ENCODE data around the gene ARX. TPM values are rescaled to one million over a fixed set of nuclear protein-coding genes. Genes with fewer than 3 reads are reported as not detected.

ARX gene
- polyA plus RNA-seq, 1 donor = 6.9 TPM

DNA sequence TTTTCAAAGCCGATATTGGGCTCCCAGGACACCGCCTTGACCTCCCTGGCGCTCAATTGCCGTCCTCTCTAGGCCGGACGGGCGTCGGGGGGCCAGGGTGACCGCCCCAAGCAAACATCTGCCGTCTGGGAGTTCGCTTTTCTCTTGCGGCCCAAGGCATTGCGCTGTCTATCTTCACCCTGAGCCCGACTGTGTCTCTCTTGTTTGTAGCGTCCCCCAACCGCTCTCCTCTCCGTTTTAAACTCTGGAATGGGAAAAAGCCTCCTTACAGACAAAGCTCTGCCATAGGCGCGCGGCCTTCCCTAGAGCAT lies 551 bp upstream of the ARX start:
- DNase-seq = no peak

DNA sequence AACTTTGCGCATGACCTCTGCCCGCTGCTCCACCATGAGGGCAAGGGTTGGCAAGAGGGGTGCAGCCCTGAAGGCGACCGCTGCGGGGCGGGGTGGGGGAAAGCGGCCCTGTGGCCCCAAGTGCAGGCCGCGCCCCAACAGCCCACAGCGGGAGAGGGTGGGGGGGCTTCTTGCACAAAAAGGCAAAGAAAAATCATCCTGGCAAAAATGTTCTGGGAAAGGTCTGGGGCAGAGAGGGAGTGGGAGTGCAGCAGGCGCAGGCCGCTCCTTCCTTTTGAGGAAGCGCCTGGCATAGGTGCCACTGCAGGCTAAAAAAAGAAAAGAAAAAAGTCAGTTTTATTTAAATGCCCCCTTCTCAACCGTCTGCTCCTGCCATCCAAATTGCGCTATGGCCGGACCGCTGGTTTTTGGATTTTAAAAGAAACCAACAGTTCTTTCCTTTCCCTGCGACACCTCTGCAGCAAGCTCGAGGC lies 1.4 kb downstream of the ARX start:
- DNase-seq = no peak

DNA sequence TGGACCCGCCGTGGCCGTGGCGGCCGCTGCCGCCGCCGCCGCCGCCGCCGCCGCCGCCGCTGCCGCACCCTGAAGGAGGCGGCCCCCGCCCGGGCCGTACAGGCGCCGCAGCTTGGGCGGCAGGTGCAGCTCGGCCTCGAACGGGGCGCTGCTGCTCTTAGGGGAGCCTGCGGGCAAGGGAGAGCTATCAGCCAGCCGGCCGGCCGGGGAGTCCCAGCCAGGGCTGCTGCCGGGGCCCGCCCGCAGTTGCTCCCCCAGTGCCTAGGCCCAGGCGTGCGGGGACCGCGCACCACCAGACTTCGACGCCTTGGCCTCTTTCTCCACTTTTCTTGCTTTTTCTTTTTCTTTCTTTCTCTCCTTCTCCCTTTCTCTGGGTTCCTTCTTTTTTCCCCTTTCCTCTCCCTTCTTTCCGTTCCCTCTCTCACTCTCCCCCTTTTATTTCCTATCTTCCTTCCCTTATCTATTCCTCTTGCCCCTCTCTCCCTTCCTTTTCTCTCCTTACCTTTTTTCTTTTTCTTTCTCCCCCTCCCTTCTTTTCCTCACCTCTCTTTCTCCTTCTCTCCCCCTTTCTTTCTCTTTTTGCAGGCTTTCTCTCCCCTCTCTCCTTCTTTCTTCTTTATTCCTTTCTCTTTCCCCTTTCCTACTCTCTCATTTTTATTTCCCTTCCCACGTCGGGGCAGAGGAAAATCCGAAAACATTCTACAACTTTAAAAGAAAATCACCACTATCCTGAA lies 2.0 kb downstream of the ARX start:
- no peak for DNase-seq

DNA sequence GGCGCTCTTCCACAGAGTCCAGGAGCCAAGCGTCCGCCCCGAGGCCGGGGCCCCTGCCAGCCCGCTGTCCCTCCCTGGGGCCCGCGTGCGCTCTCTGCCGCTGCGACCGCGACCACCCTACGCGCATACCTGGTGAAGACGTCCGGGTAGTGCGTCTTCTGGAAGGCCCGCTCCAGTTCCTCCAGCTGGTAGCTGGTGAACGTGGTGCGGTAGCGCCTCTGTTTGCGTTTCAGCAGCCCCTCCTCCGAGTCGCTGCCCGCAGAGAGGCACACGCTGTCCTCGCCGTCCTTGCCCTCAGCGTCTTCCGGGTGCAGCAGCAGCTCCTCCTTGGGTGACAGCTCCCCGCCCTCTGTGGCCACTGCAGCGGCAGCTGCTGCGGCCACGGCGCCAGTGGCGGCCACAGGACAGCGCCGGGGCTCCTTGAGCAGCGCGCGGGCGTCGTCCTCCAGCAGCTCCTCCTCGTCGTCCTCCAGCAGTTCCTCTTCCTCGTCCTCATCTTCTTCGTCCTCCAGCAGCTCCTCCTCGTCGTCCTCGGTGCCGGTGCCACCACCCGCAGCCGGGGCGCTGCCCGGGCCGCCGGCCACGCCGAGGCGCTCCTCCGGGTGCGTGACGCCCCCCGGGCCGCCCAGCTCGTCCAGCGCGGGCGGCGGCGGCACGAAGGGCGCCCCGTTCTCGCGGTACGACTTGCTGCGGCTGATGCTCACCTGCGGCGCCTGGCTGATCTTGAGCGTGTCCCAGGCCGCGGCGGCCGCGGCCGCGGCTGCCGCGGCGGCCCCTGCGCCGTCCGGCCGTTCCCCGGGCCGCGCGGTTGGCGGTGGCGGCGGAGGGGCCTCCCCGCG lies 2.8 kb downstream of the ARX start:
- no peak for DNase-seq

DNA sequence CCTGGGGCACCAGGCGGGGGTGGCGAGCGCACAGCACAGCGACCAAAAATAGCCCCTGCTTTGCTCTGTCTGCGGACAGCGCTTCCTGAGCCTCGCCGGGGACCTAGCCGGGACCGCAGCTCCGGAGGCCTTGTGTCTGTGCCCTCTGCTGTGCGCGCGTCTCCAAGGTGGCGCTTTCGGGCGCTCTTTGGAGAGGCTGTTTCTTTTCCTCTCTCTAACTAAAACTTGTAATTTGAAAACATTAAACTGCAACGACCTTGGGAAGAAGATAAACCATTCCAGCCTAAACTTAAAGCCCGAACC lies 3.4 kb downstream of the ARX start:
- no peak for DNase-seq

DNA sequence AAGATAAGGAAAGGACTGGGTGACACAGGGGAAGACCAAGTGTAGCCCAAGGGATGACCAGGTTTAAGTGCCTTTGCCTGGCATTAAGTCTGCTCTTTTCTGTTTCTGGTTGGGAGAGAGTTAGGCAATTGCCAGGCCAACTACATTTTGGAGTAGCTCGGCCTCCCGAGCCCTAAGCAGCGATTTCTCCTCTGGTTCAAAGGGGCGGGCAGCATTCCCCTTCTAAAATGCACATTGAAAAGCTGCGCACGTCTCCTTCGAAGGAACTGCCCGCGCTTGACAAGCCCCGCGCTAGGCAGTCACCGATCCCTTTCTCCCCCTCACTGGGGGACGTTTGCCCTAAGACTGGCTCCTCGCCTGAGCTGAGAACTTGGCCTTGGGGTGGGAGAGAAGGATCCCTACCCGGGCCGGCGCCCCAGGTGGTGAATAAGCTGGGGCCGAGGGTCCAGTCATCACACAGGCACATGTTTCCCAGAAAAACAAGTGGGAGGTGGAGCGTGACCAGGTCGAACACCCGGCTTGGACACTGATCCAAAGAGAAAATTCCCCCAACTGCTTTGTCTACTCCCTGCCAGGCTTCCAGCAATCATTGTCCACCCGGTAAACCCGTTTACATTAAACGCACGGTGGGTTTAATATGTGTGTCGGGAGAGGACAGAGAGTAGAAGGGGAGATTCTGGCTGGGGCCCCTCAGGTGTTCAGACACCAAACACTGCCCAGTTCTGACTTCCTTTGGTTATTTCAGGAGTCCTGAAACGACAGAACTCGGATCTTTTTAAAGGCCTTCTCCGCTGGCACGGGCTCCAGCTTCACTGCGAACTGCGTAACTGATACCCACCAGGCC lies 4.0 kb downstream of the ARX start:
- DNase-seq = no peak

DNA sequence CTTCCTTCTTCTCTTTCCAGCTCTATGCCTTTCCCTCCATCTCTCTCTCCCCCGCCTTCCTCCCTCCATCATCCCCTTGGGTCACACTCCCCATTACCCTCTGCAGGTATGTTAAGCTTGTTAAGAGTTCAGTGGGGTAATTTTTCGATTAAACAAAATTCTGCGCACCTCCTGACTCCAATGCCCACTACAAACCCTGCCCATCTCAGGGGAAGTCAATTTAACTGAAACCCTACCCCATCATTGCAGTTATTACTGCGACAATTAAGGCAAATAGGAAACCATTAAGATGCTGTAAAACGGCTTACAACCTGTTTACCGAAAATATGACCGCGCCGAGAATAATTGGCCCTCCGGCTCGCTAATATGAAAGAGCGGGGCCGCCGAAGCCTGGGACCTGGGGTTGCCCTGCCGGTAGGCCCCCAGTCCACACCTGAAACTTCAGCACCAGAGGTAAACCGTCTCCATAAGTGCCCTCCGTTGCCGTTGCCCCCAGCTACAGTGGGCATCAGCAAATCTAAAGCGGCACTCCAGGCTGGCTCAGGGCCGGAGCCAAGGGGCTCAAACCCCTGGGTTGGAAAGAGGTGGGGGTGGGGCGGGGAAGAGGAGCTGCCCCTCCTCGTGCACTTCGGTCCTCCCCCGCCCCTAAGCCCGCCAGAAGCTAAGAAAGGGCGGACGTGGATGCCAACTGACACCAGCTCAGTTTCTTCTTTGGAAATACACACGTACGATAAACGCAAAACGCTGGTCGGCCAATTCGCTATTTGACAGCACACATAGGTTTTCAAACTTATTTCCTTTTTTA lies 4.8 kb downstream of the ARX start:
- DNase-seq = no peak

DNA sequence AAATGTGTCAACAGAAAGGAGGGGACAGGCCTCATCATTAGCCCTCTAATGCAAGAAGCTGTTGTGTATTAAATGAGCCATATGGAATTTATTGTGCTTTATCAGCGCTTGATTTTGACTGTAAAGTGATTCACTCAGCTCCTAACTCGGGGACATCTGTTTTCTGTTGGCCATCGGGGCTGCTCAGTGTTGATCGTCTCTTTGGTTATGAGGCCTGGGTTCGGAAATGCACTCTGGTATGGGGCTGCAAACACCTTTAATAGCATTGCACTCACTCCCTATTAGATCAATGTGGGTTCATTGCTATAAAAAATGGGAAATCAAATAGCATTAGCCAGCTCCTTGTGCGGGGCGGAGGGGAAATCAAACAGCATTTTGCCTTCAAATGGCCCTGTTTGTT lies 6.4 kb downstream of the ARX start:
- no peak for DNase-seq

DNA sequence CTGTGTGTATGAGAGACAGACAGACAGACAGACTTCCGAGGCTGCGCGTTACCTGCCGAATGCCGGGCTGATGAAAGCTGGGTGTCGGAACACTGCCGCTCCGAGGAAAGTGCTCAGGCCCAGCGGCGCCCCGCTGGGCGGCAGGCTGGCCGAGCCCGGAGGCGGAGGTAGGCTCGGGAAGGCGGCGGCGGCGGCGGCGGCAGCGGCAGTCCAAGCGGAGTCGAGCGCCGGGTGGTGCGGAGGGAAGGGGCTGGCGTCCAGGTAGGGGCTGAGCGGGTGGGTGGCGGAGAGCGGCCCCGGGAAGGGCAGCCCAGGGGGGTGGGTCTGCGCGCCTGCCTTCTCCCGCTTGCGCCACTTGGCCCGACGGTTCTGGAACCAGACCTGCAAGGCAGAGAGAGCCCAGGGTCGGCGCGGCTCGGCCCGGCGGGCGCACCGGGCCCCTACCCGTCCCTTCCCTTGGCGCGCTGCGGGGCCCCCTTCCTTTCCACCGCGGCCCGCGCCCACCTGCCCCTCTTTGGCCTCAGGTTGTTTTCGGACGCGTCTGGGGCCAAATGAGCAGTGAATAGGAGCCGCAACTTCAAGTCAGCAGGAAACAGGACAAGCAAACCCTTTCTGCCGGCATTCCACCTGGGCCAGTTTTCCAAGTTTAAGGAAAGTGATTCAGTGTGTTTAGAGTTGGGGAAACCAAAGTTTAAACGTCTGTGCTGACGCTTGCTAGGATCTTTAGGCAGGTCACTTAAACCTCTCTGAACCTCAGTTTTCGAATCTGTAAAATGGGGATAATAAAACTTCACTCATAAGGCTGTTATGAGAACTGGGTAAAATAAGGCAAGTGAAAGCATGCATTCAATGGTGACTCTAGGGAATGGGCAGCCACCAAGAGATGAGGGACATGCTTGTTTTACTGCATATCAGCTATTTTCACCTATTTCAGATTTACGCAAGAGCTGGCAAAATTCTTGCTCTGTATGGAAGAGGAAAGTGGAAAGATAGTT lies 8.4 kb downstream of the ARX start:
- no peak for DNase-seq

DNA sequence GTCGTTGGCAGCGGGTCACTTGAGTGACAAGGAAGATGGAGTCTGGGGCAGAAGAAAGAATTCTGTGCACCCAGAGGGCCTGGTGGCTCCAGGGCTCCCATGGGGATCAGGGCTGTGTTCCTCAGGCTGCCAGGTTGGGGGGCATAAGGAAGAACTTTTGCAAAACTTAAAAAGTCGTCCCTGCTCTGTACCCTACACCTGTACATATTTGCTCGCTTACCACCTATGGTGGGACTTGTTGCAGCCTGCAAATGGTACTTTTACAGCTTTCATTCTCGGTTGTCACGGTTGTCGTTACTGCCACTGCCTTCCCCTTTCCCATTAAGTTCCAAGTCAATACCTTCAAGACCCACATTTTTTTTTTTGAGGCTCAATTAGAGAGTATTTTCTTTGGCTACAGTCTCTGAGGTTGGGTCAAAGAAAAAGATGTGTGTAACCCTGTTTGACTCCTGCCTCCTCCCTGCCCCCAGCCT lies 9.1 kb downstream of the ARX start:
- DNase-seq = no peak

DNA sequence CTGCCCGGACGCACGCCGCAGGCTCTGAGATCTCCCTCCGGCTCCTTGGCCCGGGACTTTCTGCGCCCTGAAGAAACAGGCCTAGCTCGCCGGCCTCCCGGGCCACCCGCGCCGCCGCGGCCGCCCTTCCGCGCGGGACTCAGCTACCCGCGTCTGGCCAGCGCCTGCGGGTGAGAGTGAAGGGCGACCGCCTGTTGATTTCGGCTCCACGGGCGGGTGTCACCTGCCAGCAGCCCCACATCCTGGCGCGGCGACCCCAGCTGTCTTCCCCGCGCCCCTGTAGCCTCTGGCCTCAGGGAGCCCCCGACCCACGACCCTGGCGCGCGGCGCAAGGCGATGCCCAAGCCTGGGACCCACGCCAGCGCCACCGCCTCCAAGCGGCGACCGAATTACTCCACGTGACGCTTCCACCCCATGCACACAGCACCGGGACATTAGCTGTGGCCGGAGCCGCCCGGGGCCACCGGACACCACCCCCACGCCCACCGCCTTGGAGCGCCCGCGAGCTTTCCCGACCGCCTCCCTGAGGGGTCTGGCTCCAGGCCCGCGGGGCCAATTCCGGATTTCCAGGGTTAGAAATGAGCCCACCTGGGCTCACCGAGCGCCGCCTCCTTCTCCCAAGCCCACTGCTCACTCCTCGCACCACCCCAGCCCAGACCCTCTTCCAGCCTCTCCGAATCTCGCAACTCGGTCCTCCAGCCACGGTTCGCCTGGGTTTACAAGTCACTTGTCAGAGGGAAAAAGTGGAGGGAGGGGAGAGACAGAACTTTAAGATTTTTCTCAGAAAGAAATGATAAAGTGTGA lies 10.2 kb downstream of the ARX start:
- DNase-seq = no peak

DNA sequence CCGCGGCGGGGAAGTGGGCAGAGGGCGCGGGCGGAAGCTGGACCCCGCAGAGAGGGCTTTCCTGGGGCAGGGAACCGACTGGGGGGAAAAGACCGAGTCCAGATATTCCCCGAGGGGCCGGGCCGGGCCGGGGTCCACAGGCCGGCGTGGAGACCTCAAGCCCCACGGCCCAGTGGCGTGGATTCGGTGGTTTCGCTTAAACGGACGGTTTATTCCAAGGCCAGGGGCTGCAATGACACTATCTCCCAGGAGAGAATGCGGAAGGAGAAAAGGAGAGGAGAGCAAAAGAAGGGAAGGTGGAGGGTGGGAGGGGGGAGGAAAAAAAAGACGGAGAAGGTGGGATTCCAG lies 10.8 kb downstream of the ARX start:
- no peak for DNase-seq

DNA sequence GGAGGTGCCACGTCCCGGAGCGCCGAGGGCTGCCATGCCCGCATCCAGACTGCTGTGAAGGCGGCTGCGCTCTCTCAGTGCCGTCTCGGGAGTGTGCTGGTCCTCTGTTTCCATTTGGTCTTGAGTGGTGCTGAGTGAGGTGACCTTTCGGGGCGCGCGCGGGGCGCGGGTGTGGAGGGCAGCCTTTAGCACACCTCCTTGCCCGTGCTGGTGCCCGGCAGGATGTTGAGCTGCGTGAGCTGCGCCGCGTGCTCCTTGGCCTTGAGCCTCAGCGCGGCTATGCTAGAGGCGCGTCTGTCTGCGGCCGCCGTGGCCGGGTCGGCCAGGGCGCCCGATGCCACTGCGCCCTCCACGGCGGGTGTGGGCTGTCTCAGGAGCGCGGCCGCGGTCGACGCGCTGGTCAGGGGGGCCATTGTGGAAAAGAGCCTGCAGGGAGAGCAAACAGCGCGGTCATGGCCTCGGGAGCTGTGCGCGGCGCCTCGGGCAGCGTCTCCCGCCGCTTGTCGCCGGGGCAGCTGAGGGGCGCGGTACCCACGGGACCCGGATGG lies 11.2 kb downstream of the ARX start:
- DNase-seq = no peak

DNA sequence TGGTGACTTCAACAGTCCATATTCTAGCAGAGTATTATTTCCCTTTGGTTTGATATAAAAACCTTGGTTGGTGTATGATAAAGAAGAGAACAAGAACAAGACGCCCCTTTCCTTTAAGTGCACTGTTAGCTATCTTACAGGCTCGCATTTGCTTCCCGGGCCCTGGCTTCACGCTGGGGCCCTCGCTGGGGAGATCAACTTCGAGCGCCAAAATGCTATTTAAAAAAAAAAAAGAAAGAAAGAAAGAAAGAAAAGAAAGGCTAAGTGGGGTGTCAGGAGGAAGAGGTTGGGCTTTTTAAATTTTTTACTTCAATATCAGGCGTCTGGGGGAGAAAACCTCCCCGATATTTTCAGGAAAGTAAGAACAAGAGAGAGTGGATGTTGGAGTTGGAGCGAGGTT lies 11.7 kb downstream of the ARX start:
- DNase-seq = no peak

DNA sequence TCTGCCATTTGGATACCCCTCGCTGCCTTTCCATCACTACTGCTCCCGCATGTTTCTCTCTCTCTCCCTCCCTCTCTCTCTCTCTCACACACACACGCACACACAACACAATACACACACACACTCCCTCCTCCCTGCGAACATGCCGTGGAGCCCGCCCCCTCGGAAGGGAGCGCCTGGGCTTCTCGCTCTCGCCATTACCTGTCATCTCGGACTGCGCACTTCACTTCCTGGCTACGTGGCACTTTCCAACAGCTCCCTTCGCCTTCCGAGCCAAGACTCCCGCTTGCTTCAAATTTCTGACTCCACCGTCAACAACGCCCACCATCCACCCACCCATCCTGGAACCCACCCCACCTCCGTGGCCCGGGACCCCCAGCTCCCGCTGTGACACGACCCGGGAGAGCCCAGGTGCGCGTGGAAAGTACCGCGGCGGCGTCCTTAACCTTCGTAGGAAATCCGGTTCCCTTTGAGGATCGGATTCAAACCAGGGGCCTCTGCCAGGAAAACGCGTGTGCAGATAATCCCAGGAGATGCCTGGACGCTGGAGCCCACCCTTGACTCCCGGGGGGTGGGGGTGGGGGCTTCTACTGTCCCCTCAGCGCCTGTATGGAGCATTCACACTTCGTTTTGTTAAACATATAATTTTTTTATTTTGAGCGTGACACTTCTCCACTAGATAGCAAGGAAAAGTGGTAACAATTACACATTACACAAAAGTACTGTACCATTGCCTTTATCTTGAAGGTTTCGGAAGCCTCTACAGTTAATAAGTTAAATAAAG lies 12.5 kb downstream of the ARX start:
- DNase-seq = no peak

DNA sequence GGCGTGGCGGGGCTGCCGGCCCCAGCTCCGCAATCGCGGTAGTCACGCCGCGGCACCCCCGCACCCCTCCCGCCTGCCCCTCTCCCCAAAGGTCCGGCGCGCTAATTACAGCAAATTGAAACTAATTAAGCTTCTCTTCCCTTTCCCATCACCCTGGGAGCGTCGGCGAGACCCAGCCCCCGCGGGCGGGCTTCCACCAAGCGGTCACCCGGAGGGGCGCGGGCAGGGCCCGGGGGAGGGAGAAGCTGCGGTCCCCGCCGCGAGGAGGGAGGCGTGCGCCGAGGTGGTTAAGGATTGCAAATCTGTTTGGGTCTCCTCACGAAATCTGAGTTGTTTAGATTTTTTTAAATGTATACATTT lies 13.1 kb downstream of the ARX start:
- no peak for DNase-seq

DNA sequence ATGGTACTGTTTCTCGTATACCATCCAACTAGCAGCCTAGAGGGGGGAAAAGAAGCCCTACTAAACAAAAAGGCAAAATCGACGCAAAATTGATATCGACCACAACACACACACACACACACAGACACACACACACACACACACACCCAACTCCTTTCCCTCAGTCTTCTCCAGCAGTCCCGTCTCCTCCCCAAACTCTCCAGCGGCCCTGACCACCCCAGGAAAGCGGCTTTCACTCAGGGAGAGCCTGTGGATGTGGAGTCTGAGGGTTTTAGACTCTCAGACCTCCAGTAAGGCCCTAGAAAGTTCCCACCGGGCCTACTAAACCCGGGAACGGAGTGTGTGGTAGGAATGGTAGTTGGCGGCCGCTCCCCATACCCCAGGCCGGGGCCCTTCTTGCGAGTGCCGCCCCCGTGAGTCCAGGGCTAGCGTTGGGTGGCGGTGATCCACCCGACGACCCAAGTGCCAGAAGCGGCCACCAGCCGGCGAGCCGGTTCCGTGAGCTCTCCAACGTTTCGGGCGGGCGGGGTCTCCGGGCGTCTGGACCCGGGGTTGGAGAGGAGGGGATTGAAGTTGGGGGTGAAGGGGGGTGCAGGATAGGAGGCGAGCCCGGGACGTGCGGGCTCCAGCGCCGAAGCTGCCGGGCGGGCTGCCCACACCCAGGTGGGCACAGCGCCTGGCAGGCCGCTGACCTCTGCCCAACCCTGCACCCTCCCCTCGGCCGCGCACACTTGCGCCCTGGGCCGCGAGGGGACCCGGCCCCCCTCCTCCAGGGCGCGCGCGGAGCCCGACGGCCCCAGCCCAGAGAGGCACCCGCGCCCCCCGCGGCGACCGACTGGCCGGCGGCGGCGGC lies 13.7 kb downstream of the ARX start:
- no peak for DNase-seq

DNA sequence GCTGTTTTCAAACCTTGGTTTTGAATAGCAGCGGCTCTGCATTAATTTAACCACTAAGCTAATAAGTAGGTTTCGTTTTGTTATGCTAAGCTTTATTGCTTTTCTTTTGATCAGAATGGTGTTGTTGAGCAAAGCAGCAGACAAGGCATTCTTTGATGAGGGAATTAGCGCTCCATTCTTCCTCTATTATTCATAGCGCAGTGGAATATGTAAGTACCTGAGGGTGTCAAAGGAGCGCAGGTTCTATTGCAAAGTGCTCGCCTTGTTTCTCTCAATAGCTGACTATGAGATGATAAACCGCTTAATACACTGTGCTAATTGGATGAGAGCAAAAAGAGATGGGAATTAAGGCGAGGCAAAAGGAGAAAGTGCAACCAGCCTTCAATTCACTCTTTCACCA lies 16.3 kb downstream of the ARX start:
- DNase-seq = no peak

Measured in hindlimb muscle (tissue), 1 donor.